Measurements from ENCODE around the gene OSBP2. TPM values are rescaled to one million over a fixed set of nuclear protein-coding genes. Genes with fewer than 3 reads are reported as not detected.

OSBP2 gene
- total RNA-seq, 1 donor from 2014 or later = 0.53 TPM

DNA sequence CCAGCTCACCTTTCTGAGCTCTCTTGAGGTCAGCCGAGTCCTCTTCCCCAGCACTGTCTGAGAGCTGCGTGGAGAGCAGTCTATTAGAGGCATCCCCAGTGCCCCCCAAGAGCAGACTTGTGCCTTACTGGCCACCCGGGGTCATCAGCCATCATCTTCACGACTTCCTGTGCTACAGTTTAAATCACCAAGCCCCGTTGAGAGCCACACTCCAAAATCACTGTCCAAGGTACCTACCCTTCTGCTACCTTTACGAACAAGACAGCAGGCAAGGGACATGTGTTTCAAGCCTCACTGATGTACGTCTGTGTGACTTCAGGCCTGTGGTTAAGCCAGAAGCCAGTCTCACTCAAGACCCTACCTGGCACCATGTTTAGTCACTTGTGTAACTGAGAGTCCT lies 238.8 kb downstream of the OSBP2 start:
- TF ChIP-seq, protein P1, sequence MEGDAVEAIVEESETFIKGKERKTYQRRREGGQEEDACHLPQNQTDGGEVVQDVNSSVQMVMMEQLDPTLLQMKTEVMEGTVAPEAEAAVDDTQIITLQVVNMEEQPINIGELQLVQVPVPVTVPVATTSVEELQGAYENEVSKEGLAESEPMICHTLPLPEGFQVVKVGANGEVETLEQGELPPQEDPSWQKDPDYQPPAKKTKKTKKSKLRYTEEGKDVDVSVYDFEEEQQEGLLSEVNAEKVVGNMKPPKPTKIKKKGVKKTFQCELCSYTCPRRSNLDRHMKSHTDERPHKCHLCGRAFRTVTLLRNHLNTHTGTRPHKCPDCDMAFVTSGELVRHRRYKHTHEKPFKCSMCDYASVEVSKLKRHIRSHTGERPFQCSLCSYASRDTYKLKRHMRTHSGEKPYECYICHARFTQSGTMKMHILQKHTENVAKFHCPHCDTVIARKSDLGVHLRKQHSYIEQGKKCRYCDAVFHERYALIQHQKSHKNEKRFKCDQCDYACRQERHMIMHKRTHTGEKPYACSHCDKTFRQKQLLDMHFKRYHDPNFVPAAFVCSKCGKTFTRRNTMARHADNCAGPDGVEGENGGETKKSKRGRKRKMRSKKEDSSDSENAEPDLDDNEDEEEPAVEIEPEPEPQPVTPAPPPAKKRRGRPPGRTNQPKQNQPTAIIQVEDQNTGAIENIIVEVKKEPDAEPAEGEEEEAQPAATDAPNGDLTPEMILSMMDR (IDR thresholded peaks at IDR 0.05) = no peak
- intact Hi-C loops (cut with DNase I) = no loop called here
- peak in 1 of 2 donors; percentile 43 for DNase-seq (ENCODE audit: low spot score in 2 of 2)
- Histone ChIP-seq H3K4me1 (no peaks in the 10 kb centered on the region), H3K27ac (no peak overlapping the region), H3K9me3 (no peaks in the 10 kb centered on the region), H3K4me3 (no peak overlapping the region), H3K36me3 (peaks cover 97 to 100% of the 10 kb centered on the region in 2 donors), H3K27me3 (no peaks in the 10 kb centered on the region)

DNA sequence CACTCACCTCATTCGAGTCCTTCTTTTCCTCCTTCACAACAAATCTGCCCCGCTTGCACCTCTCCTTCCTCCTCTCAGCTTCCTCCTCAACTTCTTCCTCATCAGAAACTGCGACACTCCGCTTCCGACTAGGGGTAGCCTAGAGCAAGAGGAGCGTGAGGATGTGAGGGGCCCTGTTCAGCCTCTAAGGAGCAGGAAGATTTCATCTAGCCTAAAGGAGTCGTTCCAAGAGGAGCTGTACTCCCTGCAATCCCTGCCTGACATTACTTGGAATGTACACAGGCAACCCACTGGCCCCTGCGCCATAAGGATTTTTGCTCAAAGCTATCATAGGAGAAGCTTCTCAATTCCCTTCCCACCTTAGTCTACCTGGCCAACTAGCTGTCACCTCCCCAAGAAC lies 239.4 kb downstream of the OSBP2 start:
- H3K27ac ChIP-seq = no peak overlapping the region
- intact Hi-C loops (cut with DNase I) = no loop called here
- TF ChIP-seq, protein P1 (IDR thresholded peaks at IDR 0.05) = no peak
- H3K4me1 ChIP-seq = no peaks in the 10 kb centered on the region
- no peaks in the 10 kb centered on the region for H3K9me3 ChIP-seq
- no peak overlapping the region for H3K4me3 ChIP-seq
- no peaks in the 10 kb centered on the region for H3K27me3 ChIP-seq
- DNase-seq (ENCODE audit: low spot score in 2 of 2) = no peak
- peaks cover 97 to 100% of the 10 kb centered on the region in 2 donors for H3K36me3 ChIP-seq

DNA sequence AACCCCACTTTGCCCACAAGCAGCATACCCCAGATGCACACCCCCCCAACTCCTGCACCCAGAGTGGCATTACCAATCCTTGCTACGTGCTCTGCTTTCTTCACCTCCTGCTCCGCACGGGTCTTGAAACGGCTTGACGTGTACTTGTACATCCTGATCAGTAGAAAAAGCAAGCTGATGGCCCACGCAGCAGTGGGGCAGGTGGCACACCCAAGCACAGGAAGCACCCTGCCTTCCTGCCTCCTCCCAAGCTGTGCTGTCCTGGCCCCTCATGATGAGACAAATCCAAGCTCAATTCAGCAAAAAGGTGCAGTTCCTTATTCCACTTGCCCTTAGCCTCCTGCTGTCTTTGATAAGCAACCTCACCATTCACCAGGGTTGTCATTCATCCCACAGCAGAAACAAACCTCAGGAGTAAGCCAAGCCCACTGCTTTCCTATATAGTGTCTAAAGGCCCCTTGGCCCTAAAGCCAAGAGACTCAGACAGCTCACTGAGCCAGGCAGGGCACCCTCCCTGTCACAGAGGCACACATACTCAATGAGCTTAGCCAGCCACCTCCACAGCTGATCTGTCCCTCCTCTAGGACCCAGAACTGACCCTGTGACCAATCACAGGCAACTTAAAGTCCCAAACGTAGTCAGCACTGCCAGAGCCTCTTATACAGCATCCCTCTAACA lies 246.2 kb downstream of the OSBP2 start:
- Histone ChIP-seq H3K27ac (no peak overlapping the region), H3K36me3 (peaks cover 82 to 91% of the 10 kb centered on the region in 2 donors), H3K9me3 (no peaks in the 10 kb centered on the region), H3K27me3 (no peaks in the 10 kb centered on the region), H3K4me1 (peaks cover 5 to 26% of the 10 kb centered on the region in 2 donors), H3K4me3 (no peak overlapping the region)
- intact Hi-C loops (cut with DNase I) = loop anchor here (10.0 kb wide), 1 partner anchor 354 kb away; the partner anchor contains the start of gene PIK3IP1
- no peak for DNase-seq (ENCODE audit: low spot score in 2 of 2)
- TF ChIP-seq, protein P1 (IDR thresholded peaks at IDR 0.05) = no peak

DNA sequence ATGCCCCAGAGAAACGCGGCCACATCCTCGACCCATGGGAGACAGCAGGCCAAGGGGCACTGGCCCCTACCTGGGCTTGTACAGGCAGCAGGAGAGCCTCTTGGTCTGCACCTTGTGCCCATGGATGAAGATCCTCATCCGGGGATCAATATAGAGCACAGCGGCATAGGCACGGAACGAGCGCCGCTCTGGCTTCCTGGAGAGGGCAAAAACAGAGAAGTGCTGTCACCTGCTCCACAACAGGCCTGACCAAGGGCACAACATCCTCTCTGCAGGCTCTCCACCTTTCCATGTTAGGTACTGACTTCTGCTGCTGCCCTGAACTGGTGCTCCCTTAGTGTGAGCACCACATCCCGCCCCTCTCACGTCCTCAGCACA lies 246.7 kb downstream of the OSBP2 start:
- H3K27me3 ChIP-seq = no peaks in the 10 kb centered on the region
- peaks cover 5 to 31% of the 10 kb centered on the region in 2 donors for H3K4me1 ChIP-seq
- intact Hi-C loops (cut with DNase I) = loop anchor here (10.0 kb wide), 1 partner anchor 353 kb away; the partner anchor contains the start of gene PIK3IP1
- H3K27ac ChIP-seq = peak overlapping the region in 1 of 2 donors; percentile 22
- TF ChIP-seq, protein P1 (IDR thresholded peaks at IDR 0.05) = no peak
- no peak for DNase-seq (ENCODE audit: low spot score in 2 of 2)
- peaks cover 84 to 91% of the 10 kb centered on the region in 2 donors for H3K36me3 ChIP-seq
- no peaks in the 10 kb centered on the region for H3K9me3 ChIP-seq
- no peak overlapping the region for H3K4me3 ChIP-seq

DNA sequence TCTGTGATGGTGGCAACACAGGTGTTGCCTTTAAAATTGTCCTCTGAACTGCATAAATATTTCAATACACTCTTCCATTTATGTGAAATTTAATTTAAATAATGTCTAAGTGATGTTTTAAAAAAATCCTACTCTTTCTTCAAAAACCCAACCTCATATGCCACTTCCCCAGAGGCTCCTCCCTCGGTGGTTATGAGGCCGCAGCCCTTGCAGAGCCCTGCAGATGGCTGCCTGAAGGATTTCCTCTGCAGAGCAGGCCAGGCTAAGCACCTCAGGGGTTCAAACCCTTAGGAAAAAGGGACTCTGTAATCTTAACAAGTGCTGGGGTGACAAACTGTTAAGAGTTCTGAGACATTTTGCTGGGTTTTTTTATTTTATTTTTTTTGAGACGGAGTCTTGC lies 248.7 kb downstream of the OSBP2 start:
- Histone ChIP-seq H3K4me1 (peaks cover 10 to 49% of the 10 kb centered on the region in 2 donors), H3K4me3 (no peak overlapping the region), H3K36me3 (peaks cover 65 to 74% of the 10 kb centered on the region in 2 donors), H3K27ac (peak overlapping the region; percentile 88 to 96), H3K27me3 (no peaks in the 10 kb centered on the region), H3K9me3 (no peaks in the 10 kb centered on the region)
- intact Hi-C loops (cut with DNase I) = loop anchor here (10.0 kb wide), 1 partner anchor 351 kb away; the partner anchor contains the start of gene PIK3IP1
- TF ChIP-seq, protein P1 (IDR thresholded peaks at IDR 0.05) = no peak
- no peak for DNase-seq (ENCODE audit: low spot score in 2 of 2)
